NCI-H446 treated with DMSO at 0.1 percent for 48 hours (cell line): Measurements from ENCODE around the gene SLC19A1.

ENCODE experiments used
- DNase-seq: peaks from one replicate; lab custom pipeline; 2025; lab: John Stamatoyannopoulos, UW

SLC19A1 gene

GRCh38 chr21:45558044-45558721 is 15.9 kb upstream of the SLC19A1 start:
- DNase-seq = no peak

GRCh38 chr21:45557616-45558043 is 15.4 kb upstream of the SLC19A1 start:
- DNase-seq = no peak

DNA sequence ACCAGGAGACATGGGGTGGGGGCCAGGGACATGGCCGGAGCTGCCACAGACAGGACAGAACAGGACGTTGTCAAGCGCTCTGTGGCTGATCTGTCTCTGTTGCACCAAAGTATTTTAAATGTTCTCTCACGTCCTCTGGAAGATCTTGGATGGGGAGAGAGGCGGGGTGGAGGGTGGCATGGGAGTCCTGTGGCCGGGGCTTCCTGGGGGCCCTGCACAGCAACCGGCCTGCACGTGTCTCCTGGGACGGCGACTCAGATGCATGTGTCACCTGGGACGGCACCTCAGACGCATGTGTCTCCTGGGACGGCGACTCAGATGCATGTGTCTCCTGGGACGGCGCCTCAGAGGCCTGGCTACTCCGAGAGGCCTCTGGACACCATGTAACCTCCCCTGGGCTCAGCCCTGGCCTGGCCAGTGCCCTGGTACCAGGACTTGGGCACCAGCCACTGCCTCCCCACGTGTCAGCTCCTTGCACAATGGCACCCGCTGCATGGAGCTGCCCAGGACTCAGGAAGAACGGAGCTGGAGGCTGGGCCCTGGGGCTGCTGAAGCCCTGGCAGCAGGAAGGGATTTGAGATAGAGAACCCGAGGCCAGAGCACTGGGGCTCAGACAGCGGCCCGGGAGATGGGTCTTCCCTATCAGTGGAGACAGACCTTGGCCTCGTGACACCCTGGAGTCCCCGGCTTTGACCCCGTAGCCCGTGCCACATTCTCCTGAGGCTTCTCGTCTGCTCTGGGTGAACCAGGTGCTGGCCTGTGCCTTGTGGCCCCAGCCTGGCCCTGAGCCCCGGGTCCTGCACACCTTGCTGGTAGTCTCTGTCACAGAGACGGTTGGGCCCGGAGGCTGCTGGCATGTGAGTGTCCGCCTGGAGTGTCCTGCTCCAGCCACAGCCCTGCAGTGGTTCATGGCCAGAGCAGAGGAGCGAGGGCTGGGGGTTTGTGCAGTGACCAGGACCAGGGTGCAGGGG is 14.7 kb upstream of the SLC19A1 start:
- no peak for DNase-seq

DNA sequence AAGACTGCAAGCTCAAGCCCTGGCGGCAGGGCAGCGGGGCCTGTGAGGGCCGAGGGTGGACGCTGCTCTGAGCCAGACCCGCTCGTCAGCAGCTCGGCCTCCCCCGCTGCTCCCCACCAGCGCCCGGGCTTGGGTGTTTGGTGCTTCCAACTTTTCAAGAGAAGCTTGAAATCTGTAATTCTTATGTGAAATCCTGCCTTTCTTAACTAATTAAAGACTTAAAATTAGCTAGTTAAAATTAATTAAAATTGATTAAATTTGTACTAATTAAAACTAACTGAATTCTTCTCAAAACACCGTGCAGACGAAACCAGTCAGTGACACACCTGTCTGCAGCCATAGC is 14.0 kb upstream of the SLC19A1 start:
- no peak for DNase-seq

GRCh38 chr21:45555557-45556301 is 13.5 kb upstream of the SLC19A1 start:
- DNase-seq = no peak

- no peak for DNase-seq
Observed at GRCh38 chr21:45555251-45555556, 13.0 kb upstream of the SLC19A1 start.

- DNase-seq = peak; percentile 7
Observed at GRCh38 chr21:45554477-45555175, 12.4 kb upstream of the SLC19A1 start.

DNA sequence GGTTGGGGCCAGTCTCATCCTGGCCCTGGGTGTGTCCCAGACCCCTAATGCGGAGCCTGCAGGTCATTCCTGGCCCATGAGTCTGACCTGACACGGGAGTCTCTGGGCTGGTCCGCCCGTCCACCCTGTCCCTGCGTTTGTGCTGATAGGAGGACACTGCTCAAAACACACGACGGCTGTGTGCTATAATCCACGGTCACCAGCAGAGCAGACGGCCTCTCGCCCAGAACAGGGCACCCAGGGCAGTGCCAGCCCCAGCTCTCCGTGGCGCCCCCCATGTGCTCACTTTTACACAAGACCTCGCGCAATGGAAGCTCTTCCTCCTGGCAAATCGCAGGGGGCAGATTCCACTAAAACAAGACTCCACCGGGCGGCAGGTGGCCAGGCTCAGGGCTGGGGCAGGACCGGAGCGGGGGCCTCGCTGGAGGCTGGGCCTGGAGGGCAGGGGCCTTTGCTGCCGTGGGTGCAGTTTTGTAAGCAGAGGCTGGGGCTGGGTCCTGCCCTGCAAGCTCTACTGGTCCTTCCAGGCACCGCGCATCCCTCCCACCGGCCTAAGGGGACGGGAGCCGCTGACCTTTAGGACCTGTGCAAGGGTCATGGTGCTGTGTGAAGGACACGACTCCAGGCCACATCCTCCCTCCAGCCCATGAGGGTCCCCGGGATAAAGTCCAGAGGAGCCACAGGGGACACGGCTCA is 10.6 kb upstream of the SLC19A1 start:
- no peak for DNase-seq

GRCh38 chr21:45551783-45552695 is 9.8 kb upstream of the SLC19A1 start:
- no peak for DNase-seq

DNA sequence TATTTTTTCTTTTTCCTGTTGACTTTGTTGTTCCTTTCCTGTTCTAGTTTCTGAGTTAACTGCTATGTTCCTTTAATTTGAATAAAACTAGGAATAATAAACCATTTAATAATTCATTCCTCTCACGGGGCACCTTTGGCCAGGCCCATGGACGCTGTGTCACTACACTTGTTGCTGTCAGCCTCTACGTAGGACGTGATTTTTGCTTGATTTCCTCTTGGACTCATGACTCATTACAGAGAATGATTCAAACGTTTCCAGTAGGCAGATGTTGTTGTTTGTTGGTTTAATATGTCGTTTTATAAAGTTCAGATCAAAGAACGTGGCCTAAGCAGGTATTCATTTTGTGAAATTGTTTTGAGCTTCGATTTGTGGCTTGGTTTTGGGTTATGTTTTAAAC is 9.1 kb upstream of the SLC19A1 start:
- no peak for DNase-seq

DNA sequence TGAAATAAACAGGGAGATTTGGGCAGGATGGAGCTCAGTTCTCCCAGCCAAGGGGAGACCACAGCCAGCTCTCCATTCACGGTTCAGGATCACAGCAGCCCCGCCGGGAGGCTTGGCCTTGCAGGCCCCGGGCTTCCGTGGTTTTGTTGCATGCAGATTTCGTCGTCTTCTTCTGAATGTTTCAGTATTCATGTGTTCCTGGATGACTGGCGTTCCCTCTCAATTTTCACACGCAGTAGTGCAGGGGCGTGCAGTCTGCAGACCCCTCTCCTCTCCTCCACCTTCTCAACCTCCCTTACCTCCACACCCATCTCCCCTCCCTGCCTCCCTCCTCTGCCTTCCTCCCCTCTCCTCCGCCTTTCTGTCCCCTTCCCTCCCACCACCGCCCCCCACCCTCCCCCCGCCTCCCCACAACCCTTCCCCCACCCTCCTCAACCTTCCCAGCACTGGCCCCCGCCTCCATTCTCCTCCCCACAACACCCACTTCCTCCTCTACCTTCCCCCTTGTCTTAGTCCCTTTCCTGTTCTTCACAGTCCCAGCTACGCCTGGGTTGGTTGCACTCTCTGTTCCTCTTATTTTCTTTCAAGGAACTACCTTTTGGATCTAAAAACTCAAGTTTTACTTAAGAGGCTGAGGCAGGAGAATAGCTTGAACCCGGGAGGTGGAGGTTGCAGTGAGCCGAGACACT is 8.4 kb upstream of the SLC19A1 start:
- DNase-seq = no peak

DNA sequence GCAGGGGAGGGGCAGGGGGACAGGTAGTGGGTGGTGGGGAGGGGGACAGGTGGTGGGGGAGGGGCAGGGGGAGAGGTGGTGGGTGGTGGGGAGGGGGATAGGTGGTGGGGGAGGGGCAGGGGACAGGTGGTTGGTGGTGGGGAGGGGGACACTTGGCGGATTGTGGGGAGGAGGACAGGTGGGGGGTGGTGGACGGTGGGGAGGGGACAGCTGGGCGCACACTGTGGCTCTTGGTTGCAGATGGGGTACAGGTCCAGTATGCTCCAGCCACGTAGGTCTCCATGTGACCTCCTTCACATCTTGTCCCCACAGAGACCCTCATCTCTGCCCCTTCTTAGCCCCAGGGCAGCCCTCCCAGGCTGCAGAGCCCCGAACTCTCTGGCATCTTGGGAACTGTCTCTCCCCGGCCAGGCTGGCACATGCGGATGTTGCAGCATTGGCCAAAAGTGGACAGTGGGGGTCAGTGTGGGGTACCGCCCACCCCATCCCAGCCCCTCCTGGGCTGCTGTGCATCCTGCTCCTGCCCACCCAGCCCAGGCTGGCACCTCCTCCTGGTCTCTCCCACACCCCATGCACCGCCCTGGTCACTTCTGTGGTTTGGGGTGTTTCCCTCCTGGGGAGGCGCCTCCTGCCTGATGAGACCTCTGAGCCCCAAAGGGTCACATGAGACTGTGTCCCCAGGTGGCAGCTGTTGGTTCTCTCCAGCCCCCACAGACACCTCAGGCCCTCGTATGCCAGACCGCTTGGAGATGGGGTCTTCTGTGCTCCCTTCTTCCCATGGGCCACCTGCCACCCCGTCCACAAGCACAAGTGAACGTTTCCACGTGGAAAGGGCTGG is 7.6 kb upstream of the SLC19A1 start:
- DNase-seq = no peak

DNA sequence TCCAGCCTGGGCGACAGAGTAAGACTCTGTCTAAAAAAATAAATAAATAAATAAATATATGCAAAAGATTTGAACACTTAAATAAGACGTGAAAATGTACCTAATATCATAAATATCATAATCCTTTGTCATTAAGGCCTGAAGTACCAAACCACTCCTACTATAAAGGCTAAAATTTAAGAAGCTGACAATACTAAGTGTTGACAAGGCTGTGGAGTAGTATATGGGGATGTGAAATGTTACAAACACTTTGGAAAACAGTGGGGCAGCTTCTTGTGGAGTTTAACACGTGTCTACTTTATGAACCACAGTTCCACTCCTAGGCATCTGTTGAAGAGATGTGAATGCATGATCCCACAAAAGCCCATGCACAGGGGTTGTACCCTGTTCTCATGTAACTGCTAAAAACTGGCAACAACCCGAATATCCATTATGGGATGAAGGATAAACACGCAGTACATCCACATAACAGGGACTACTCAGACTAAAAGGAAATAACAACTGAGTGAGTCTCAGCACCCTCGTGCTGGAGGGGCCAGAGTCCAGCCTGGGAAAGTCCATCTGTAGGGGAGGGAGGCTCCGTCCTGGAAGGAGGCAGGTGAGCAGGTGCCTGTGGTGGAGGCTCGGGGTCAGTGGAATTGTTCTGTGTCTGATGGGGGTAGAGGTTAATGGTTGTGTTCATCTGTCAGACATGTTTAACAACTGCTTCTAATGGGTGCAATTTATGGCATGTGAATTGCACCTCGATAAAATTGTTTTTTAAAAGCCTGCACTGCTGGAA is 6.7 kb upstream of the SLC19A1 start:
- DNase-seq = no peak

GRCh38 chr21:45547545-45547900 is 5.3 kb upstream of the SLC19A1 start:
- DNase-seq = no peak

- DNase-seq = no peak
Observed at GRCh38 chr21:45546636-45547544, 4.7 kb upstream of the SLC19A1 start.

- no peak for DNase-seq
Observed at GRCh38 chr21:45545691-45546531, 3.7 kb upstream of the SLC19A1 start.
